C4-2B (cell line): ENCODE data around the gene DCTPP1.

ENCODE experiments used
- ZFX ChIP-seq: fragments of 450-650 bp; IDR thresholded peaks from 2 replicates; pipeline ENCODE4 v1.6.1; 2017
- TF ChIP-seq, protein P1 (sequence below): fragments of 450-650 bp; conservative IDR thresholded peaks from 2 replicates; pipeline ENCODE4 v1.5.1; 2017; ENCODE audit warnings: mild to moderate bottlenecking

DNA sequence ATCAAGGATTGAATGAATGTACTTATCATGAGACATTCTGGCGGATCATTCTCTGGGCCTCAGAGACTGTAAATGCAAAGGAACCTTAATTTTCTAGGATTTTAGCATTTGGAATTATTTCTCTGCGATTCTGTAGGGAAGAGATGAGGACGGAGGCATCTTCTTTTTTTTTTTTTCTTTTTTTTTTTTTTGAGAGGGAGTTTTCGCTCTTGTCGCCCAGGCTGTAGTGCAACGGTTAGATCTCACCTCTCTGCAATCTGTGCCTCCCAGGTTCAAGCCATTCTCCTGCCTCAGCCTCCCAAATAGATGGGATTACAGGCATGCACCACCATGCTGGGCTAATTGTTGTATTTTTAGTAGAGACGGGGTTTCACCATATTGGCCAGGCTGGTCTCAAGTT, 44.9 kb upstream of the DCTPP1 start:
- TF ChIP-seq, protein P1, sequence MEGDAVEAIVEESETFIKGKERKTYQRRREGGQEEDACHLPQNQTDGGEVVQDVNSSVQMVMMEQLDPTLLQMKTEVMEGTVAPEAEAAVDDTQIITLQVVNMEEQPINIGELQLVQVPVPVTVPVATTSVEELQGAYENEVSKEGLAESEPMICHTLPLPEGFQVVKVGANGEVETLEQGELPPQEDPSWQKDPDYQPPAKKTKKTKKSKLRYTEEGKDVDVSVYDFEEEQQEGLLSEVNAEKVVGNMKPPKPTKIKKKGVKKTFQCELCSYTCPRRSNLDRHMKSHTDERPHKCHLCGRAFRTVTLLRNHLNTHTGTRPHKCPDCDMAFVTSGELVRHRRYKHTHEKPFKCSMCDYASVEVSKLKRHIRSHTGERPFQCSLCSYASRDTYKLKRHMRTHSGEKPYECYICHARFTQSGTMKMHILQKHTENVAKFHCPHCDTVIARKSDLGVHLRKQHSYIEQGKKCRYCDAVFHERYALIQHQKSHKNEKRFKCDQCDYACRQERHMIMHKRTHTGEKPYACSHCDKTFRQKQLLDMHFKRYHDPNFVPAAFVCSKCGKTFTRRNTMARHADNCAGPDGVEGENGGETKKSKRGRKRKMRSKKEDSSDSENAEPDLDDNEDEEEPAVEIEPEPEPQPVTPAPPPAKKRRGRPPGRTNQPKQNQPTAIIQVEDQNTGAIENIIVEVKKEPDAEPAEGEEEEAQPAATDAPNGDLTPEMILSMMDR: no peak
- TF ChIP-seq ZFX: no peak
